OCI-LY3 (cell line): ENCODE results near the gene ARID4A.
"Not testable (repeated sequence)": the region's sequence is repeated elsewhere in the genome, so short reads cannot be mapped to it uniquely, and the experiment has no call there.

ENCODE experiments used
- H2AFZ ChIP-seq: fragments of 200-600, 300-600 bp; shearing (Covaris generic); 2 replicates; pipeline ENCODE4 v1.6.0; 2014; ENCODE audit warnings: antibody characterized with exemption, low read depth, low read length
- H3K27ac ChIP-seq: fragments of 200-600, 300-600 bp; sonication (generic); 2 replicates; pipeline ENCODE4 v1.5.1; 2014; ENCODE audit warnings: mild to moderate bottlenecking, low read length, moderate library complexity, mixed read lengths
- H3K27me3 ChIP-seq: fragments of 200-600, 300-600 bp; sonication (generic); 2 replicates; pipeline ENCODE4 v1.6.1; 2014; ENCODE audit warnings: low read depth, low read length, mixed read lengths
- H3K36me3 ChIP-seq: fragments of 200-600, 300-600 bp; sonication (generic); replicated peaks from 2 replicates; pipeline ENCODE3; 2014; ENCODE audit warnings: low read depth, low read length, mixed read lengths
- H3K4me1 ChIP-seq: fragments of 300-600, 200-600 bp; sonication (generic); 2 replicates; pipeline ENCODE4 v1.6.1; 2014; ENCODE audit warnings: low read length, mixed read lengths
- H3K4me2 ChIP-seq: fragments of 200-600, 300-600 bp; sonication (generic); 2 replicates; pipeline ENCODE4 v1.6.1; 2014; ENCODE audit warnings: low read length, mixed read lengths
- H3K4me3 ChIP-seq: fragments of 300-600, 200-600 bp; sonication (generic); 2 replicates; pipeline ENCODE4 v1.5.1; 2014; ENCODE audit warnings: antibody characterized with exemption, mild to moderate bottlenecking, low read length, moderate library complexity
- H3K79me2 ChIP-seq: fragments of 300-600, 200-600 bp; shearing (Covaris generic); 2 replicates; pipeline ENCODE4 v1.6.1; 2014; ENCODE audit warnings: mild to moderate bottlenecking, low read length, mixed read lengths
- H3K9ac ChIP-seq: fragments of 300-600, 200-600 bp; shearing (Covaris generic); 2 replicates; pipeline ENCODE4 v1.6.0; 2014; ENCODE audit warnings: mild to moderate bottlenecking, low read length, moderate library complexity
- H3K9me3 ChIP-seq: fragments of 200-600, 300-600 bp; shearing (Covaris generic); 2 replicates; pipeline ENCODE4 v1.6.1; 2014; ENCODE audit warnings: low read length, mixed read lengths; ENCODE audit not compliant: insufficient read depth
- H4K20me1 ChIP-seq: fragments of 200-600, 300-600 bp; sonication (generic); 2 replicates; pipeline ENCODE4 v1.6.1; 2016; ENCODE audit warnings: low read length, mixed read lengths; ENCODE audit not compliant: insufficient read depth
- EZH2phosphoT487 ChIP-seq: fragments of 200-600 bp; shearing (Covaris generic); IDR thresholded peaks from 2 replicates; pipeline ENCODE4 v1.6.1; 2018; ENCODE audit warnings: antibody characterized with exemption, mixed run types, low read depth
- TF ChIP-seq, protein P1 (sequence below): fragments of 200-600, 300-600 bp; sonication (generic); IDR thresholded peaks from 2 replicates; pipeline ENCODE4 v1.5.1; 2014; ENCODE audit warnings: antibody characterized with exemption, low read length, low read depth

The ARID4A gene

DNA sequence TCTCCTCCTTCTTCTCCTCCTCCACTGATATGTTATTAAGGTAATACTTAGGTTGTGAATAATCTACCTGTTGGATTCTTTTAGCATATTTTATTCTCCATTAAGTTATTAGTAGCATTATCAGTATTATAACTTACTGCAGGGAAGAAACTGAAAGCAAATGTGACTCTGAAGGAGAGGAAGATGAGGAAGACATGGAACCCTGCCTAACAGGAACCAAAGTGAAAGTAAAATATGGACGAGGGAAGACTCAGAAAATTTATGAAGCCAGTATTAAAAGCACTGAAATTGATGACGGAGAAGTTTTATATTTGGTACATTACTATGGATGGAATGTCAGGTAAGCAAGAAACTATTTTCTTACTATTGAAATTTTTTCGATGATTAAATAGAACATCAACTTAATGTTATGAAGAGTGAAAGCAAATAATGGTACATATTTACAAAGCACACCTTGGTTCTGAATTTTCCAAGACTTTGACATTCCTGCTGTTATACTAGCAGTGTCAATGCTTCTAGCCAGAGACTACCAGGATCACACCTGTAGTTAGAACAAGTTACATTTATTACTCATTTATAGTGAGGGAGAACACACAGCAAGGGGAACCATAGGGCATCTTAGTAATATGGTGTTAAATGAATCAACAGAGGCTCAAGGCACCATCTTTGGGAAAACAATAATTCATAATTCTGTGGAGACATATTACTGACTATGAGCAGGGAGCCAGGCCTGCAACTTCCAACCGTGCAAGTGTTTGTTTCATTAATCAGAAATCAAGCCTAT lies 55.4 kb downstream of the ARID4A start:
- Histone ChIP-seq H3K4me3 (no peak overlapping the region), H3K4me2 (no peak overlapping the region), H3K36me3 (peaks cover 18% of the 10 kb centered on the region)

DNA sequence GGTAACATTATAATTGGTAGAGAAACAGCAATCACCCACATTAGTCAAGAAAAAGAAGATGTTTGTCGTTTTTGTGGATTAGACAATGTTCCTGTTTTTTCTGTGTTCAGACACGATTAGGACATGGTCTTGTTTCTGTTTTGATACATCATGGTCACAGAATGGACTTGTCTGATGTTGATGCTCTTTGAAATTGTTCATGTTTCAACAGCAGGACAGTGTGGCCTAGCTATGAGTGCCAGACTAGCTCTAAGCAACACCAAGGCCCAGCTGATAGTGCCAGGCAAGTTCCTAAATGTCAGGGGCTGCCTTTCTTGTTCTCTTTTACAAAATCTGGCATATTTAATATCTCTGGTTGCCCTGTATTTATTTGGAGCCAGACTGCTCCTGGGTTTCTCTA lies 56.5 kb downstream of the ARID4A start:
- H3K4me2 ChIP-seq: no peak overlapping the region
- no peaks in the 10 kb centered on the region for H4K20me1 ChIP-seq
- no peaks in the 10 kb centered on the region for H3K9me3 ChIP-seq
- H3K27me3 ChIP-seq: no peaks in the 10 kb centered on the region
- H3K4me1 ChIP-seq: no peaks in the 10 kb centered on the region; the same call in 1 of the 2 replicates
- no peak overlapping the region for H3K4me3 ChIP-seq
- H2AFZ ChIP-seq: no peak overlapping the region
- peaks cover 18% of the 10 kb centered on the region for H3K36me3 ChIP-seq
- H3K27ac ChIP-seq: no peak overlapping the region
- TF ChIP-seq, protein P1, sequence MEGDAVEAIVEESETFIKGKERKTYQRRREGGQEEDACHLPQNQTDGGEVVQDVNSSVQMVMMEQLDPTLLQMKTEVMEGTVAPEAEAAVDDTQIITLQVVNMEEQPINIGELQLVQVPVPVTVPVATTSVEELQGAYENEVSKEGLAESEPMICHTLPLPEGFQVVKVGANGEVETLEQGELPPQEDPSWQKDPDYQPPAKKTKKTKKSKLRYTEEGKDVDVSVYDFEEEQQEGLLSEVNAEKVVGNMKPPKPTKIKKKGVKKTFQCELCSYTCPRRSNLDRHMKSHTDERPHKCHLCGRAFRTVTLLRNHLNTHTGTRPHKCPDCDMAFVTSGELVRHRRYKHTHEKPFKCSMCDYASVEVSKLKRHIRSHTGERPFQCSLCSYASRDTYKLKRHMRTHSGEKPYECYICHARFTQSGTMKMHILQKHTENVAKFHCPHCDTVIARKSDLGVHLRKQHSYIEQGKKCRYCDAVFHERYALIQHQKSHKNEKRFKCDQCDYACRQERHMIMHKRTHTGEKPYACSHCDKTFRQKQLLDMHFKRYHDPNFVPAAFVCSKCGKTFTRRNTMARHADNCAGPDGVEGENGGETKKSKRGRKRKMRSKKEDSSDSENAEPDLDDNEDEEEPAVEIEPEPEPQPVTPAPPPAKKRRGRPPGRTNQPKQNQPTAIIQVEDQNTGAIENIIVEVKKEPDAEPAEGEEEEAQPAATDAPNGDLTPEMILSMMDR: no peak
- no peak for TF ChIP-seq EZH2phosphoT487
- no peak overlapping the region for H3K9ac ChIP-seq
- no peaks in the 10 kb centered on the region for H3K79me2 ChIP-seq

More for the DNA sequence above, 55.4 kb downstream of the ARID4A start:
- Histone ChIP-seq H3K79me2 (no peaks in the 10 kb centered on the region), H3K27me3 (no peaks in the 10 kb centered on the region), H4K20me1 (no peaks in the 10 kb centered on the region), H3K4me1 (no peaks in the 10 kb centered on the region; the same call in 1 of the 2 replicates), H3K27ac (no peak overlapping the region), H2AFZ (no peak overlapping the region), H3K9ac (no peak overlapping the region), H3K9me3 (no peaks in the 10 kb centered on the region)
- TF ChIP-seq, protein P1: no peak
- TF ChIP-seq EZH2phosphoT487: no peak

DNA sequence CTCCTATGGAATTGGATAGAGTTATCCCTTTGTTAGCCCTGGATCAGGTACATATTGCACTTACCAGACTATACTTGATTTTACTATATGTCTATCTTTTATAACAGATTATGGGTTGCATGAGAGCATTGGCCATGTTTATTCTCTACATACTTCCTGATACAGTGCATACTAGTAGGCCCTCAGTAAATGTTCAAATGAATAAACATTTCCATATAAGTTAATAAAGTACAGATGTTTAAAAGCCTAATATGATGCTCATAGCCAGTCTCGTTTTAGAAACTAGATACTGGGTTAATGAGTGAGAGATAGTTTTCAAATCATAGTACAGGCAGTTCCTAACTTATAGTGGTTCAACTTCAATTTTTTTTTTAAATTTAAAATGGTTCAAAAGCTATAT lies 57.9 kb downstream of the ARID4A start:
- H2AFZ ChIP-seq: no peak overlapping the region
- H3K36me3 ChIP-seq: peaks cover 17% of the 10 kb centered on the region

DNA sequence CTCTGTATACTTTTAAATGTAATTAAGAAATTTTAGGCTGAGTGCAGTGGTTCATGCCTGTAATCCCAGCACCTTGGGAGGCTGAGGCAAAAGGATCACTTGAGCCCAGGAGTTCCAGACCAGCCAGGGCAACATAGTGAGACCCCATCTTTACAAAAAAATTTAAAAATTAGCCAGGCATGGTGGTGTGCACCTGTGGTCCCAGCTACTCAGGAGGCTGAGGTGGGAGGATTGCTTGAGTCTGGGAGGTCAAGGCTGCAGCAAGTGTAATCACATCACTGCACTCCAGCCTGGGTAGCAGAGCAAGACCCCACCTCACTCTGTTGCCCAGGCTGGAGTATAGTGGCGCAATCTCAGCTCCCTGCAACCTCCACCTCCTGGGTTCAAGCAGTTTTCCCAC lies 63.9 kb downstream of the ARID4A start:
- H3K4me2 ChIP-seq, H3K27me3 ChIP-seq, H3K4me1 ChIP-seq, H3K79me2 ChIP-seq, H3K27ac ChIP-seq, H3K9ac ChIP-seq, H2AFZ ChIP-seq, H3K9me3 ChIP-seq, H4K20me1 ChIP-seq, H3K4me3 ChIP-seq: not testable (repeated sequence)
- H3K36me3 ChIP-seq: peaks cover 17% of the 10 kb centered on the region

More for the DNA sequence above, 57.9 kb downstream of the ARID4A start:
- TF ChIP-seq, protein P1: no peak
- TF ChIP-seq EZH2phosphoT487: no peak
- Histone ChIP-seq H3K4me1 (no peaks in the 10 kb centered on the region; the same call in 1 of the 2 replicates), H3K9ac (no peak overlapping the region), H3K27ac (no peak overlapping the region), H3K4me3 (no peak overlapping the region), H3K4me2 (no peak overlapping the region), H4K20me1 (no peaks in the 10 kb centered on the region), H3K27me3 (no peaks in the 10 kb centered on the region), H3K9me3 (no peaks in the 10 kb centered on the region), H3K79me2 (no peaks in the 10 kb centered on the region)
